Endodermal cell (in vitro differentiated cells): ENCODE data around the gene MGAT4A. TPM values are rescaled to one million over a fixed set of nuclear protein-coding genes. Genes with fewer than 3 reads are reported as not detected.
"Not testable (repeated sequence)": the region's sequence is repeated elsewhere in the genome, so short reads cannot be mapped to it uniquely, and the experiment has no call there.

Experiments used
- DNase-seq: peaks from one replicate; pipeline ENCODE4 v3.0.0-alpha.2; 2017
- H3K27ac ChIP-seq: 2 replicates; pipeline ENCODE4 v1.5.1; 2013; ENCODE audit warnings: mild to moderate bottlenecking, low read depth, low read length, moderate library complexity
- H3K27me3 ChIP-seq: 2 replicates; pipeline ENCODE4 v1.6.1; 2013; ENCODE audit warnings: mild to moderate bottlenecking, low read length, moderate library complexity; ENCODE audit not compliant: insufficient read depth, control insufficient read depth, poor library complexity, severe bottlenecking
- H3K36me3 ChIP-seq: 2 replicates; pipeline ENCODE4 v1.7.0; 2013; ENCODE audit warnings: mild to moderate bottlenecking, low read length, moderate library complexity; ENCODE audit not compliant: control insufficient read depth, insufficient read depth
- H3K4me1 ChIP-seq: one replicate; pipeline ENCODE4 v1.7.0; 2013; ENCODE audit warnings: low read length; ENCODE audit not compliant: control insufficient read depth, insufficient read depth
- H3K4me3 ChIP-seq: 2 replicates; pipeline ENCODE4 v1.5.1; 2013; ENCODE audit warnings: mild to moderate bottlenecking, low read length, moderate library complexity
- H3K9ac ChIP-seq: 2 replicates; pipeline ENCODE4 v1.6.1; 2013; ENCODE audit warnings: mild to moderate bottlenecking, low read length, moderate library complexity; ENCODE audit not compliant: poor library complexity, severe bottlenecking; ENCODE audit errors: extremely low read depth
- H3K9me3 ChIP-seq: 2 replicates; pipeline ENCODE4 v1.6.1; 2013; ENCODE audit warnings: mild to moderate bottlenecking, low read length, moderate library complexity; ENCODE audit not compliant: control insufficient read depth
- H3K27ac Mint-ChIP-seq: 2 replicates; pipeline ENCODE4 v1.8.0; 2020; ENCODE audit warnings: mixed read lengths
- H3K27me3 Mint-ChIP-seq: 2 replicates; pipeline ENCODE4 v1.8.0; 2021; ENCODE audit warnings: mild to moderate bottlenecking, mixed read lengths; ENCODE audit not compliant: insufficient read depth
- H3K36me3 Mint-ChIP-seq: 2 replicates; pipeline ENCODE4 v1.8.0; 2020; ENCODE audit warnings: low read depth, mixed read lengths
- H3K4me1 Mint-ChIP-seq: 2 replicates; pipeline ENCODE4 v1.8.0; 2020; ENCODE audit warnings: mixed read lengths
- H3K4me3 Mint-ChIP-seq: 2 replicates; pipeline ENCODE4 v1.8.0; 2020; ENCODE audit warnings: mild to moderate bottlenecking, moderate library complexity, mixed read lengths
- H3K9me3 Mint-ChIP-seq: 2 replicates; pipeline ENCODE4 v1.8.0; 2020; ENCODE audit warnings: mild to moderate bottlenecking, mixed read lengths
- WGBS, 2 experiments: methylation state at CpG; one replicate each; pipeline versions ENCODE4 v1.1.5 to v1.1.7; 2013; ENCODE audit warnings: missing lambda C conversion rate in 2 of 2, mixed read lengths in 1 of 2; ENCODE audit not compliant: insufficient coverage in 1 of 2, insufficient read length in 1 of 2; 5-methylcytosine and 5-hydroxymethylcytosine counted together
- total RNA-seq, 2 donors: library from RNA; stranded (reverse); fragmentation: NEBNext Ultra II Directional in 1 of 2; extraction: Animal tissue kit (Norgen Biotek cat#: 25700) in 1 of 2; gene quantifications; 2 replicates in 1 of 2; 3 replicates in 1 of 2; pipeline ENCODE4 v1.2.1, GENCODE V29; 2021
- TF ChIP-seq, protein P1 (sequence below): fragments of 200-600 bp; sonication (generic); conservative IDR thresholded peaks from 2 replicates; pipeline ENCODE4 v1.5.0; 2021; ENCODE audit warnings: antibody characterized with exemption, mild to moderate bottlenecking

MGAT4A gene
- total RNA-seq, 2 donors from 2014 or later, result 8.2 to 11.1 TPM

DNA sequence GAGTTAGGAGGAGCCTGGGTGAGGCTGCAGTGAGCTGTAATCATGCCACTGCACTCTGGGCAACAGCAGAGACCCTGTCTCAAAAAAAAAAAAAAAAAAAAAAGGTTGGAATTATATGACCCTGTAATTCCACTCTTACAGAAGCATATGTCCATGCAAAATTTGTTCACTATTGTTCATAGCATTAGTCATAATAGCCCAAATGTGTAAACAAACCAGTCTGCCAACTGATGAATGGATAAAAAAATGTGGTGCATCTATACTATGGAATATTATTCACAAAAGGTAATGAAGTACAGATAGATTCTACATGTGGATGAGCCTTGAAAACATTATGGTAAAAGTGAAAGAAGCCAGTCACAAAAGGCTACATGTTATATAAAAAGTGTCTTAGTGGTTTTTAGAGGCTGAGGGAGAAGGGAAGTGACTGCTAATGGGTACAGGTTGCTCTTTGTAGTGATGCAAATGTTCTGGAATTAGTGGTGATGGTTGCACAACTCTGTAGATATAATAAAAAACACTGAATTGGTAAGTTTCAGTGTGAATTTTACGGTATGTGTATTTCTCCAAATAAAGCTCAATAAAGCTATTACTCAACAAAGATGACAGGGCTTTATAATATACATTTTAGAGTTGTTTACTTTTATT, 132.0 kb downstream of the MGAT4A start:
- no peak overlapping the region for H3K4me3 ChIP-seq
- H3K27ac Mint-ChIP-seq, result no peak overlapping the region
- TF ChIP-seq, protein P1, sequence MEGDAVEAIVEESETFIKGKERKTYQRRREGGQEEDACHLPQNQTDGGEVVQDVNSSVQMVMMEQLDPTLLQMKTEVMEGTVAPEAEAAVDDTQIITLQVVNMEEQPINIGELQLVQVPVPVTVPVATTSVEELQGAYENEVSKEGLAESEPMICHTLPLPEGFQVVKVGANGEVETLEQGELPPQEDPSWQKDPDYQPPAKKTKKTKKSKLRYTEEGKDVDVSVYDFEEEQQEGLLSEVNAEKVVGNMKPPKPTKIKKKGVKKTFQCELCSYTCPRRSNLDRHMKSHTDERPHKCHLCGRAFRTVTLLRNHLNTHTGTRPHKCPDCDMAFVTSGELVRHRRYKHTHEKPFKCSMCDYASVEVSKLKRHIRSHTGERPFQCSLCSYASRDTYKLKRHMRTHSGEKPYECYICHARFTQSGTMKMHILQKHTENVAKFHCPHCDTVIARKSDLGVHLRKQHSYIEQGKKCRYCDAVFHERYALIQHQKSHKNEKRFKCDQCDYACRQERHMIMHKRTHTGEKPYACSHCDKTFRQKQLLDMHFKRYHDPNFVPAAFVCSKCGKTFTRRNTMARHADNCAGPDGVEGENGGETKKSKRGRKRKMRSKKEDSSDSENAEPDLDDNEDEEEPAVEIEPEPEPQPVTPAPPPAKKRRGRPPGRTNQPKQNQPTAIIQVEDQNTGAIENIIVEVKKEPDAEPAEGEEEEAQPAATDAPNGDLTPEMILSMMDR, result no peak
- H3K4me1 ChIP-seq, result peaks cover 5% of the 10 kb centered on the region
- peaks cover 4% of the 10 kb centered on the region for H3K9me3 ChIP-seq
- H3K27me3 ChIP-seq, result no peaks in the 10 kb centered on the region
- H3K36me3 ChIP-seq, result peaks cover 67% of the 10 kb centered on the region
- H3K9me3 Mint-ChIP-seq, result peaks cover 4% of the 10 kb centered on the region
- DNase-seq, result no peak
- H3K9ac ChIP-seq, result no peak overlapping the region
- H3K36me3 Mint-ChIP-seq, result peaks cover 75% of the 10 kb centered on the region
- H3K4me1 Mint-ChIP-seq, result peaks cover 12% of the 10 kb centered on the region
- H3K27me3 Mint-ChIP-seq, result no peaks in the 10 kb centered on the region
- no peak overlapping the region for H3K4me3 Mint-ChIP-seq
- WGBS, 2 experiments, result no CpG with 5 or more reads among the region's 1 CpG
- H3K27ac ChIP-seq, result no peak overlapping the region

DNA sequence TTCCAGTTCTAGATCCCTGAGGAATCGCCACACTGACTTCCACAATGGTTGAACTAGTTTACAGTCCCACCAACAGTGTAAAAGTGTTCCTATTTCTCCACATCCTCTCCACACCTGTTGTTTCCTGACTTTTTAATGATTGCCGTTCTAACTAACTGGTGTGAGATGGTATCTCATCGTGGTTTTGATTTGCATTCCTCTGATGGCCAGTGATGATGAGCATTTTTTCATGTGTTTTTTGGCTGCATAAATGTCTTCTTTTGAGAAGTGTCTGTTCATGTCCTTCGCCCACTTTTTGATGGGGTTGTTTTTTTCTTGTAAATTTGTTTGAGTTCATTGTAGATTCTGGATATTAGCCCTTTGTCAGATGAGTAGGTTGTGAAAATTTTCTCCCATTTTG, 136.3 kb downstream of the MGAT4A start:
- H3K27me3 Mint-ChIP-seq, H3K27ac ChIP-seq, DNase-seq, H3K27ac Mint-ChIP-seq, H3K4me1 Mint-ChIP-seq, H3K4me3 Mint-ChIP-seq, H3K27me3 ChIP-seq, H3K4me1 ChIP-seq, H3K4me3 ChIP-seq, H3K9ac ChIP-seq: not testable (repeated sequence)
- Histone ChIP-seq H3K36me3 (peaks cover 82% of the 10 kb centered on the region), H3K9me3 (peaks cover 15% of the 10 kb centered on the region)
- H3K36me3 Mint-ChIP-seq, result peaks cover 80% of the 10 kb centered on the region
- peaks cover 11% of the 10 kb centered on the region for H3K9me3 Mint-ChIP-seq
- WGBS, 2 experiments, result 100% methylated on average over 1 of the region's 4 CpGs; no CpG with 5 or more reads in 1 of the 2 experiments

DNA sequence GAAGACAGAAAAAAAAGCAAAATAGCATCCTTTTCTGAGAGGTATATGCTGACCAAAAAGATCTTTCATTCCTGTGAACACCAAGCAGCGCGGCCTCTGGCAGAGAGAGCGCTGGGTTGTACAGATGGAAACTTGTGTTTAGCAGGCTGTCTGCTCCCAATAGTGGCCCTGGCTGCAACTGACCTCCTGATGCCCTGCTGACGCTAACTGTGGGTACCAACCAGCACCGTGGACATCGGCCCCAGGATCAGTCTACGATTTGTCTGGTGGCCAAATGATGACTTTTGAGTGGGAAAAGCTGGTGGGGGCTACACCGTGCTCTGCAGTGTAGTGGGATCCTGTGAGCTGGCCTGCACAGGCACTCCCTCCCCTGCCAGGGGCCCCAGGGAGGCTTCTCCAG, 138.4 kb downstream of the MGAT4A start:
- Histone ChIP-seq H3K9me3 (peaks cover 15% of the 10 kb centered on the region), H3K27me3 (no peaks in the 10 kb centered on the region), H3K9ac (no peak overlapping the region), H3K4me1 (no peaks in the 10 kb centered on the region), H3K27ac (no peak overlapping the region), H3K4me3 (no peak overlapping the region), H3K36me3 (peaks cover 86% of the 10 kb centered on the region)
- WGBS, 2 experiments, result 96% methylated on average over 3 to 8 of the region's 8 CpGs
- Mint-ChIP-seq H3K9me3 (peaks cover 11% of the 10 kb centered on the region), H3K27ac (no peak overlapping the region), H3K27me3 (no peaks in the 10 kb centered on the region), H3K4me1 (no peaks in the 10 kb centered on the region), H3K36me3 (peaks cover 70% of the 10 kb centered on the region), H3K4me3 (no peak overlapping the region)
- DNase-seq, result no peak
- TF ChIP-seq, protein P1, result no peak

DNA sequence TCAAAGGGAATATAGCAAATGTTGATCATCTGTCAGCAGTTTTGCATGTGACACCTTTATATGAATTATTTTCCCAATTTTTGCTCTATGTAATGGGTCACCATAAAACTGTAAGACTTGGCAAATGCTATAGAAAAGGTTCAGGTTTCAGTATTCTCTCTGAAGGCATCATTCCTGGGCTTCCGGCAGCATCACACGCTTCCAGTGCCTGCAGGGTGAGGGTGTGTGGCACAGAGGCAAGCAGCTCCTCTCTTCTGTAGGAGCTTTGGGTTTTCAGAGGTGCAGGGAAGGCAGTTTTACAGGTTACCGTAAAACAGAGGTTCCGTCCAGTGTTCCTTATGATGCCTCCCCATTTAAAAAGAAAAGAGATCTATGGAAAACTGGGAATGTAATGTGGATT, 141.4 kb downstream of the MGAT4A start:
- WGBS, 2 experiments, result 85 to 97% methylated on average over 3 to 4 of the region's 4 CpGs
- no peak overlapping the region for H3K27ac ChIP-seq
- peaks cover 98% of the 10 kb centered on the region for H3K36me3 ChIP-seq
- Mint-ChIP-seq H3K27ac (no peak overlapping the region), H3K9me3 (peaks cover 10% of the 10 kb centered on the region), H3K36me3 (peaks cover 63% of the 10 kb centered on the region), H3K4me3 (no peak overlapping the region), H3K4me1 (peaks cover 8% of the 10 kb centered on the region), H3K27me3 (no peaks in the 10 kb centered on the region)
- TF ChIP-seq, protein P1, result no peak
- H3K9me3 ChIP-seq, result peaks cover 15% of the 10 kb centered on the region
- peak; percentile 5 for DNase-seq
- H3K9ac ChIP-seq, result no peak overlapping the region
- no peak overlapping the region for H3K4me3 ChIP-seq
- H3K27me3 ChIP-seq, result no peaks in the 10 kb centered on the region
- no peaks in the 10 kb centered on the region for H3K4me1 ChIP-seq
